ENCODE data around the gene RHNO1.

Gene RHNO1

DNA sequence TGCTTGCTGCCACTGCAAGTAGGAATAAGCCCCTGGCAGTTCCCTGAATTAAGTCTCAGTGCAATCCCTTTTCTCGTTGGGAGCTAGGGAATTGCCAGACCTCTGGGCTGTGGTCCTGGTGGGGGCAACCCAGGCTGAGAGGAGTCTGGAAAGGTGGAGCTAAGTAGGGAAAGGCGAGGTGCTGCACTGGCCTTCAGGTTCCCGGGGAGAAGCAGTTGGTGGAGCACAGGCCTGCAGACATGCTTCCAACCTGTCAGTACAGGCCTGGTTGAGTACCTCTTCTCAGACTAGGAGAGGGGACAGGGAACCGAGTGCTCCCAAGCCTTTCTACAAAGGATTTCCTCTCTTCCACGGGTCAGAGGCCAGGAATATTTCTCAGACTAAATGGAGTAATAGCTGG is 43.7 kb upstream of the RHNO1 start:
- H4K8ac ChIP-seq (ENCODE audit: low read depth, low read length), result no peak overlapping the region
- no peak overlapping the region for H3K27ac ChIP-seq (replicated peaks; ENCODE audit: low read length)
- H2AK5ac ChIP-seq (ENCODE audit: low read depth, low read length), result no peak overlapping the region
- no peaks in the 10 kb centered on the region for H3K9me3 ChIP-seq (replicated peaks in 1 of 2; ENCODE audit: control insufficient read depth in 2 of 2, insufficient read depth in 1 of 2, low read depth in 1 of 2, low read length in 2 of 2)
- DNase-seq (ENCODE audit: low spot score), result no peak
- no peak overlapping the region for H3K14ac ChIP-seq (ENCODE audit: low read length)
- peak overlapping the region; percentile 53 for H3K18ac ChIP-seq (ENCODE audit: low read length)
- no peak overlapping the region for H3K9ac ChIP-seq (ENCODE audit: low read depth, low read length, poor library complexity)
- peaks cover 1 to 29% of the 10 kb centered on the region in 2 donors for H3K36me3 ChIP-seq (replicated peaks in 1 of 2; ENCODE audit: control insufficient read depth in 2 of 2, insufficient read depth in 2 of 2, low read length in 2 of 2)
- H3K27me3 ChIP-seq (ENCODE audit: control insufficient read depth in 3 of 3, insufficient read depth in 3 of 3, low read depth in 1 of 3, low read length in 3 of 3), result no peaks in the 10 kb centered on the region
- no peaks in the 10 kb centered on the region for H3K79me1 ChIP-seq (ENCODE audit: low read depth, low read length)
- H2BK5ac ChIP-seq (ENCODE audit: low read length), result no peak overlapping the region
- no peak overlapping the region for H3K4me2 ChIP-seq (ENCODE audit: insufficient read depth, low read length, poor library complexity, severe bottlenecking)
- H2BK120ac ChIP-seq (ENCODE audit: low read depth, low read length), result no peak overlapping the region
- no CpG with 5 or more reads among the region's 5 CpGs for WGBS, 2 donors (ENCODE audit: extremely low coverage in 2 of 2, insufficient read length in 2 of 2, insufficient replicate concordance in 1 of 2)
- no peak overlapping the region for H2AFZ ChIP-seq (ENCODE audit: low read length)
- no peak overlapping the region for H3K4me3 ChIP-seq (ENCODE audit: low read length in 2 of 2)
- H2BK12ac ChIP-seq (ENCODE audit: low read length), result no peak overlapping the region
- no peak overlapping the region for H2BK15ac ChIP-seq (ENCODE audit: low read length)
- no peak overlapping the region for H4K91ac ChIP-seq (ENCODE audit: low read depth, low read length, poor library complexity)
- no peak overlapping the region for H3K4ac ChIP-seq (ENCODE audit: low read length)
- H3K23ac ChIP-seq (ENCODE audit: low read depth, low read length, poor library complexity), result no peak overlapping the region
- H3K4me1 ChIP-seq (ENCODE audit: control insufficient read depth in 2 of 2, insufficient read depth in 1 of 2, low read depth in 1 of 2, low read length in 2 of 2), result peaks cover 9 to 19% of the 10 kb centered on the region in 2 donors

DNA sequence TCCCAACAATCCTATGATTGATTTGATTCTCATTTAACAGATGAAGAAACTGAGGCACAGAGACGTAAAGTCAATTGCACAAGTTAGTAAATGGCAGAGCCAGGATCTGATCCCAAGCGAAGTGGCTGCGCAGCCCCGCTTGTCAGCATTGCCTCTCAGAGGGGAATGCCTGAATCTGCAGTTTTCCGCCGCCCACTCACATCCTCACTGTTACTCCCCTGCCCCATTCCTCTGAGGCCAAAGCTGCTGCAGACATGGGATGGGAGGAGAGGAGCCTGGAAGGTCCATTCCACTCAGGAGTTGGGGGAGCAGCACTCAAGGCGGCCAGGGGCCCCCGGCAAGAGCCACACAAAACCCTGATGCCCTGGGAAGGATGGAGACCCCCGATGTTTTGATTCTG is 43.2 kb upstream of the RHNO1 start:
- Histone ChIP-seq H3K9ac (ENCODE audit: low read depth, low read length, poor library complexity) (no peak overlapping the region), H2AK5ac (ENCODE audit: low read depth, low read length) (no peak overlapping the region), H3K27ac (replicated peaks; ENCODE audit: low read length) (no peak overlapping the region), H3K79me1 (ENCODE audit: low read depth, low read length) (no peaks in the 10 kb centered on the region), H3K4me3 (ENCODE audit: low read length in 2 of 2) (no peak overlapping the region), H2BK12ac (ENCODE audit: low read length) (no peak overlapping the region), H3K36me3 (replicated peaks in 1 of 2; ENCODE audit: control insufficient read depth in 2 of 2, insufficient read depth in 2 of 2, low read length in 2 of 2) (peaks cover 1 to 27% of the 10 kb centered on the region in 2 donors), H3K4ac (ENCODE audit: low read length) (no peak overlapping the region), H3K4me1 (ENCODE audit: control insufficient read depth in 2 of 2, insufficient read depth in 1 of 2, low read depth in 1 of 2, low read length in 2 of 2) (peaks cover 9 to 21% of the 10 kb centered on the region in 2 donors), H3K4me2 (ENCODE audit: insufficient read depth, low read length, poor library complexity, severe bottlenecking) (no peak overlapping the region), H2BK120ac (ENCODE audit: low read depth, low read length) (no peak overlapping the region), H4K8ac (ENCODE audit: low read depth, low read length) (no peak overlapping the region), H2BK15ac (ENCODE audit: low read length) (no peak overlapping the region), H3K18ac (ENCODE audit: low read length) (no peak overlapping the region), H3K27me3 (ENCODE audit: control insufficient read depth in 3 of 3, insufficient read depth in 3 of 3, low read depth in 1 of 3, low read length in 3 of 3) (no peaks in the 10 kb centered on the region), H3K9me3 (replicated peaks in 1 of 2; ENCODE audit: control insufficient read depth in 2 of 2, insufficient read depth in 1 of 2, low read depth in 1 of 2, low read length in 2 of 2) (no peaks in the 10 kb centered on the region), H2BK5ac (ENCODE audit: low read length) (no peak overlapping the region), H3K23ac (ENCODE audit: low read depth, low read length, poor library complexity) (no peak overlapping the region), H4K91ac (ENCODE audit: low read depth, low read length, poor library complexity) (no peak overlapping the region), H3K14ac (ENCODE audit: low read length) (no peak overlapping the region), H2AFZ (ENCODE audit: low read length) (no peak overlapping the region)
- WGBS, 2 donors (ENCODE audit: extremely low coverage in 2 of 2, insufficient read length in 2 of 2, insufficient replicate concordance in 1 of 2), result no CpG with 5 or more reads among the region's 9 CpGs
- no peak for DNase-seq (ENCODE audit: low spot score)

DNA sequence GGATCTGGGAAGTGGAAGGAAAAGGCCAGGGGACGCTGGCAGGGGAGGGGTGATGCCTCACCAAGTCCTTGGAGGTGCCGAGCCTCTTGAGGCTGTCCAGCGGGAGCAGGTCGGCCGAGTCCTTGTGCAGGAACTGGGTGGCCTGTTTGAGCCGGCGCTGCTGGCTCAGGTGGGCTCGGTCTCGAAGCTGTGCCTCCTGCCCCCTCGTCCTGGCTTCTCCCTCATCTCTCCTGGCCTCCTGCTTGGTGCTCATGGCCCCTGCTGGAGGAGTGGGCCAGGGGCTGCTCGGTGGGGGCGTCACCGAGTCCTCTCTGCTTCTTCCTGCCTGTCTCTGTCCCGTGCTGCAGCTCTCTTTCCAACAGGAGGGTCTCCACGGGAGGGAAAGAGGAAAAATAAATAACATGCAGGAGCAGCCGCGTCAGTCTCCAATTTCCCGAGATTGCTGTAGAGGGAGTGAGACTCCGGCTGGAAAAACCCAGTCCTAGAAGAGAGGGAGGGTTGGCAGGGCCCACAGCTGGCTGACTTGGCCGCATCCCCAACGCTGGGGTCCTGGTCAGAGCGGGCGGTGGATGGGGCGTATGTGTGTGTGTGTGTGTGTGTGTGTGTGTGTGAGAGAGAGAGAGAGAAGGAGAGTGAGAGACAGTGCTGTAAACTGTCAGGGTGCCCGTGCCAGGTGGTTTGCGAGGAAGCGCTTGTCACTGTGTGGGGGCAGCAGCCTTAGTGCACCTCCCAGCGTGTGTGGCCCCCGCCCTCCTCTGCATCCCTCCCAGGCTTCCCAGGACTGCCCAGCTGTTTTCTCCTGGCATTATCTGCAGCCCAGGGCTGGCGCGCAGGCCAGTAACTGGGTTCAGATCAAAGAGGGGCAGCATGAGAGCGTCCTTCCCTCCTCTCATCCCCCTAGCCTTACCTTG is 42.2 kb upstream of the RHNO1 start, which contains the start of gene NRIP2:
Gene NRIP2 (minus strand): TSS at position 455 of the 911 bp plus-strand sequence. CDS start 52 bp downstream, at position 403.
- Histone ChIP-seq H3K9me3 (replicated peaks in 1 of 2; ENCODE audit: control insufficient read depth in 2 of 2, insufficient read depth in 1 of 2, low read depth in 1 of 2, low read length in 2 of 2) (no peaks in the 10 kb centered on the region), H3K9ac (ENCODE audit: low read depth, low read length, poor library complexity) (no peak within 1 kb of the TSS), H4K91ac (ENCODE audit: low read depth, low read length, poor library complexity) (no peak within 1 kb of the TSS), H2AK5ac (ENCODE audit: low read depth, low read length) (no peak within 1 kb of the TSS), H3K4me3 (ENCODE audit: low read length in 2 of 2) (no peak within 1 kb of the TSS), H2AFZ (ENCODE audit: low read length) (peak within 1 kb of the TSS; percentile 56), H3K27me3 (ENCODE audit: control insufficient read depth in 3 of 3, insufficient read depth in 3 of 3, low read depth in 1 of 3, low read length in 3 of 3) (no peaks in the 10 kb centered on the region), H3K4me1 (ENCODE audit: control insufficient read depth in 2 of 2, insufficient read depth in 1 of 2, low read depth in 1 of 2, low read length in 2 of 2) (peaks cover 9 to 21% of the 10 kb centered on the region in 2 donors), H4K8ac (ENCODE audit: low read depth, low read length) (peak within 1 kb of the TSS; percentile 58), H3K79me1 (ENCODE audit: low read depth, low read length) (no peaks in the 10 kb centered on the region), H2BK12ac (ENCODE audit: low read length) (no peak within 1 kb of the TSS), H3K4me2 (ENCODE audit: insufficient read depth, low read length, poor library complexity, severe bottlenecking) (no peak within 1 kb of the TSS), H3K23ac (ENCODE audit: low read depth, low read length, poor library complexity) (peak within 1 kb of the TSS; percentile 22), H2BK15ac (ENCODE audit: low read length) (peak within 1 kb of the TSS; percentile 14), H2BK5ac (ENCODE audit: low read length) (no peak within 1 kb of the TSS), H2BK120ac (ENCODE audit: low read depth, low read length) (no peak within 1 kb of the TSS), H3K18ac (ENCODE audit: low read length) (peak within 1 kb of the TSS; percentile 79), H3K36me3 (replicated peaks in 1 of 2; ENCODE audit: control insufficient read depth in 2 of 2, insufficient read depth in 2 of 2, low read length in 2 of 2) (peaks cover 1 to 19% of the 10 kb centered on the region in 2 donors), H3K27ac (replicated peaks; ENCODE audit: low read length) (no peak within 1 kb of the TSS), H3K4ac (ENCODE audit: low read length) (no peak within 1 kb of the TSS), H3K14ac (ENCODE audit: low read length) (no peak within 1 kb of the TSS)
- WGBS, 2 donors (ENCODE audit: extremely low coverage in 2 of 2, insufficient read length in 2 of 2, insufficient replicate concordance in 1 of 2), result no CpG with 5 or more reads among the region's 32 CpGs
- DNase-seq (ENCODE audit: low spot score), result no peak

DNA sequence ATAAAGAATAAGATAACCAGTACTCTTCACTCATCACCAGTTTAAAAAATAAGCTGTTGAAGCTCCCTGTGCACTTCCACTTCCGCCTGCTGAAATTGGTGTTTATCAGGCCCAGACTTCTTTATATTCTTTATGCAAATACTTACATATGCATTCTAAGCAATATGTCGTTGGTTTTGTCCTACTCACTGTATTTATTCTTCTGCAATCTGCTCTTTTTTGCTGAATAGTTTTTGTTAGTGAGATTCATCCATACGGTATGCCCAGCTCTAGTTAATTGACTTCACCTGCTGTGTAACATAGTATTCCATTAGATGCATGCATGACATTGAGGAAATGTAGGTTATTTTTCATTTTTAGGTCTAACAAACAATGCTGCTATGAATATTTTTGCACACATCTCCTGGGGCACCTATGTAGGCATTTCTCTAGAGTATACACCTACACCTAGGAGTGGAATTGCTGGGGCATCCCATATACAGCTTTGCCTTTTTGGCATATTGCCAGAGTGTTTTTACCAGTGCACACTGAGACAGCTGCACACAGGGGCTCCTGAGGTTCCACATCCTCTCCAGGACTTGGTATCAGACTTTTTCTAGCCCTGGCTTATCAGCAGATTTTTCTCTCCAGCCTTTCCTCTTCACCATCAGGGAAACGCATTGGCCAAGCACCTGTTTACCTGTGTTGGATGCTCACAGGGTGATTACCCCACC is 41.2 kb upstream of the RHNO1 start:
- Histone ChIP-seq H3K27me3 (ENCODE audit: control insufficient read depth in 3 of 3, insufficient read depth in 3 of 3, low read depth in 1 of 3, low read length in 3 of 3) (no peaks in the 10 kb centered on the region), H4K91ac (ENCODE audit: low read depth, low read length, poor library complexity) (no peak overlapping the region), H3K18ac (ENCODE audit: low read length) (no peak overlapping the region), H3K14ac (ENCODE audit: low read length) (no peak overlapping the region), H2BK5ac (ENCODE audit: low read length) (no peak overlapping the region), H2BK120ac (ENCODE audit: low read depth, low read length) (no peak overlapping the region), H4K8ac (ENCODE audit: low read depth, low read length) (no peak overlapping the region), H3K9me3 (replicated peaks in 1 of 2; ENCODE audit: control insufficient read depth in 2 of 2, insufficient read depth in 1 of 2, low read depth in 1 of 2, low read length in 2 of 2) (no peaks in the 10 kb centered on the region), H3K4me2 (ENCODE audit: insufficient read depth, low read length, poor library complexity, severe bottlenecking) (no peak overlapping the region), H2AFZ (ENCODE audit: low read length) (no peak overlapping the region), H2AK5ac (ENCODE audit: low read depth, low read length) (no peak overlapping the region), H3K4me3 (ENCODE audit: low read length in 2 of 2) (no peak overlapping the region), H2BK15ac (ENCODE audit: low read length) (no peak overlapping the region), H2BK12ac (ENCODE audit: low read length) (no peak overlapping the region), H3K27ac (replicated peaks; ENCODE audit: low read length) (no peak overlapping the region), H3K4ac (ENCODE audit: low read length) (no peak overlapping the region), H3K23ac (ENCODE audit: low read depth, low read length, poor library complexity) (no peak overlapping the region), H3K79me1 (ENCODE audit: low read depth, low read length) (no peaks in the 10 kb centered on the region), H3K36me3 (replicated peaks in 1 of 2; ENCODE audit: control insufficient read depth in 2 of 2, insufficient read depth in 2 of 2, low read length in 2 of 2) (peaks cover 0 to 10% of the 10 kb centered on the region in 2 donors), H3K4me1 (ENCODE audit: control insufficient read depth in 2 of 2, insufficient read depth in 1 of 2, low read depth in 1 of 2, low read length in 2 of 2) (peaks cover 9 to 21% of the 10 kb centered on the region in 2 donors), H3K9ac (ENCODE audit: low read depth, low read length, poor library complexity) (no peak overlapping the region)
- no CpG with 5 or more reads among the region's 4 CpGs for WGBS, 2 donors (ENCODE audit: extremely low coverage in 2 of 2, insufficient read length in 2 of 2, insufficient replicate concordance in 1 of 2)
- no peak for DNase-seq (ENCODE audit: low spot score)

Data from neuronal stem cell (in vitro differentiated cells).